ENCODE results near the gene FAM76B. TPM values are rescaled to one million over a fixed set of nuclear protein-coding genes. Genes with fewer than 3 reads are reported as not detected.

FAM76B gene
- total and polyA plus RNA-seq, 2 of the 13 experiments (the other 11 are each of a cell fraction or from before 2014, with no cell fraction given) = 20.2 to 24.2 TPM

DNA sequence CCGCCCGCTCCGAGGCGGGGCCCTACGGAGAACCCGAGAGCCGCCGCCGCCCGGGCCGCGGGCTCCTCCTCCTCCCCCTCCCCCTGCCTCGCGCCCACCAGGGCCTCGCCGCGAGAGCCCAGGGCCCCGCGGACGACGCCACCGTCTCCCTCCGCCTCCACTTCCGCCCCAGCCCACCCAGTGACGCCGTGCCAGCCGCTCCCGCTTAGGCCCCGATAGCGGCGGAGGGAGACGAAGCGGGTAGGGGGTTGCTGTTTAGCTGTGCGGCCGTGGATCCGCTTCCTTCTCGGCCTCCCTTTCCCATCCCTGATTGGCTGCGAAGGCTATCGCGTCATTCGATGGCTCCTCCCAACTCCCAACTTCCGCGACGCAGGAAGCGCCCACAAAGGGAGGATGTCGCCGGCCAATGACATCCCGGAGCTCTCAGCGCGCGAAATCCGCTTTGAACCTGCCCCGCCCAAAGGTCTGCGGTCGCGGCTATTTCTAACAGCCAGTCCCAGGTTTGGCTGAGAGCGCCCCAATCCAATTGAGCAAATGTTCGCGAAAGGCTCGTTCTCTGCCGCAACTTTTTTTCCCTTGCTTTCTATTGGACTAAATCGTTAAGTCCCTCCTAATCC is at the start of gene FAM76B (continued):
- TF ChIP-seq REST (IDR thresholded peaks at IDR 0.05; ENCODE audit: borderline replicate concordance in 1 of 2, low read depth in 1 of 2, low read length in 2 of 2) (no peak; a peak in 1 of 4 replicates), ZNF256 (CRISPR knock-in tag; conservative IDR thresholded peaks at IDR 0.05) (0 out of 2 replicates have a peak, but pooled peaks have one; percentile 38), SRSF1 (optimal IDR thresholded peaks at IDR 0.05; ENCODE audit: low read depth, low read length) (no peak), HOXA5 (CRISPR knock-in tag; IDR thresholded peaks at IDR 0.05) (no peak), ZNF724P (CRISPR knock-in tag; IDR thresholded peaks at IDR 0.05; ENCODE audit: borderline replicate concordance) (peak; percentile 64; the same call in 1 of the 2 replicates), BRCA1 (CRISPR knock-in tag; IDR thresholded peaks at IDR 0.05) (no peak), KLF13 (CRISPR knock-in tag; IDR thresholded peaks at IDR 0.05) (peak; percentile 29; the same call in 1 of the 2 replicates), MIXL1 (CRISPR knock-in tag; IDR thresholded peaks at IDR 0.05) (peak; percentile 86), RELA (CRISPR knock-in tag; IDR thresholded peaks at IDR 0.05) (peak; percentile 30; the same call in 1 of the 2 replicates), CSRNP2 (CRISPR knock-in tag; conservative IDR thresholded peaks at IDR 0.05; ENCODE audit: low read depth) (no peak), POLR2AphosphoS2 (IDR thresholded peaks at IDR 0.05; ENCODE audit: low read depth, low read length) (peak; percentile 71; the same call in 1 of the 2 replicates), TBX2 (CRISPR knock-in tag; IDR thresholded peaks at IDR 0.05; ENCODE audit: borderline replicate concordance) (peak; percentile 64), ZNF550 (CRISPR knock-in tag; IDR thresholded peaks at IDR 0.05; ENCODE audit: borderline replicate concordance) (no peak), JUND (CRISPR knock-in tag; IDR thresholded peaks at IDR 0.05) (peak; percentile 75), THAP7 (CRISPR knock-in tag; IDR thresholded peaks at IDR 0.05) (no peak)
- TF ChIP-seq, protein P1, sequence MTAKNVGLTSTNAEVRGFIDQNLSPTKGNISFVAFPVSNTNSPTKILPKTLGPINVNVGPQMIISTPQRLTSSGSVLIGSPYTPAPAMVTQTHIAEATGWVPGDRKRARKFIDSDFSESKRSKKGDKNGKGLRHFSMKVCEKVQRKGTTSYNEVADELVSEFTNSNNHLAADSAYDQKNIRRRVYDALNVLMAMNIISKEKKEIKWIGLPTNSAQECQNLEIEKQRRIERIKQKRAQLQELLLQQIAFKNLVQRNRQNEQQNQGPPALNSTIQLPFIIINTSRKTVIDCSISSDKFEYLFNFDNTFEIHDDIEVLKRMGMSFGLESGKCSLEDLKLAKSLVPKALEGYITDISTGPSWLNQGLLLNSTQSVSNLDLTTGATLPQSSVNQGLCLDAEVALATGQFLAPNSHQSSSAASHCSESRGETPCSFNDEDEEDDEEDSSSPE (CRISPR knock-in tag; IDR thresholded peaks at IDR 0.05) = peak; percentile 99
- TF ChIP-seq, protein P2, sequence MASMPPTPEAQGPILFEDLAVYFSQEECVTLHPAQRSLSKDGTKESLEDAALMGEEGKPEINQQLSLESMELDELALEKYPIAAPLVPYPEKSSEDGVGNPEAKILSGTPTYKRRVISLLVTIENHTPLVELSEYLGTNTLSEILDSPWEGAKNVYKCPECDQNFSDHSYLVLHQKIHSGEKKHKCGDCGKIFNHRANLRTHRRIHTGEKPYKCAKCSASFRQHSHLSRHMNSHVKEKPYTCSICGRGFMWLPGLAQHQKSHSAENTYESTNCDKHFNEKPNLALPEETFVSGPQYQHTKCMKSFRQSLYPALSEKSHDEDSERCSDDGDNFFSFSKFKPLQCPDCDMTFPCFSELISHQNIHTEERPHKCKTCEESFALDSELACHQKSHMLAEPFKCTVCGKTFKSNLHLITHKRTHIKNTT (CRISPR knock-in tag; IDR thresholded peaks at IDR 0.05) = no peak
- TF ChIP-seq, protein P3, sequence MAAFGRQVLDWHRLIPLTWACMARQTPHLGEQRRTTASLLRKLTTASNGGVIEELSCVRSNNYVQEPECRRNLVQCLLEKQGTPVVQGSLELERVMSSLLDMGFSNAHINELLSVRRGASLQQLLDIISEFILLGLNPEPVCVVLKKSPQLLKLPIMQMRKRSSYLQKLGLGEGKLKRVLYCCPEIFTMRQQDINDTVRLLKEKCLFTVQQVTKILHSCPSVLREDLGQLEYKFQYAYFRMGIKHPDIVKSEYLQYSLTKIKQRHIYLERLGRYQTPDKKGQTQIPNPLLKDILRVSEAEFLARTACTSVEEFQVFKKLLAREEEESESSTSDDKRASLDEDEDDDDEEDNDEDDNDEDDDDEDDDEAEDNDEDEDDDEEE (CRISPR knock-in tag; IDR thresholded peaks at IDR 0.05) = peak; percentile 3
